ENCODE measurements around the gene ADAMTSL3.
"Not testable (repeated sequence)": the region's sequence is repeated elsewhere in the genome, so short reads cannot be mapped to it uniquely, and the experiment has no call there.

The ADAMTSL3 gene

GRCh38 chr15:83961311-83961710 is 307.4 kb downstream of the ADAMTSL3 start:
- no peaks in the 10 kb centered on the region for H3K36me3 ChIP-seq (ENCODE audit: insufficient read depth, insufficient read length, low read length)
- TF ChIP-seq YY1 (IDR thresholded peaks at IDR 0.05; ENCODE audit: insufficient read depth, insufficient read length) (no peak), SUZ12 (IDR thresholded peaks at IDR 0.05; ENCODE audit: extremely low read depth, insufficient read depth, insufficient read length) (no peak)
- H3K9ac ChIP-seq (ENCODE audit: insufficient read length, low read depth): no peak overlapping the region
- no peak for DNase-seq (ENCODE audit: low read depth, low spot score)
- H3K4me1 ChIP-seq (ENCODE audit: insufficient read depth, insufficient read length): no peaks in the 10 kb centered on the region
- no peaks in the 10 kb centered on the region for H3K27me3 ChIP-seq (ENCODE audit: insufficient read depth, insufficient read length)
- no peaks in the 10 kb centered on the region for H3K9me3 ChIP-seq (ENCODE audit: insufficient read depth, low read length)
- H3K4me3 ChIP-seq (ENCODE audit: insufficient read length, low read depth): no peak overlapping the region

GRCh38 chr15:83964967-83965366 is 311.0 kb downstream of the ADAMTSL3 start:
- DNase-seq (ENCODE audit: low read depth, low spot score): not testable (repeated sequence)

GRCh38 chr15:83970295-83970890 is 316.5 kb downstream of the ADAMTSL3 start:
- TF ChIP-seq YY1 (IDR thresholded peaks at IDR 0.05; ENCODE audit: insufficient read depth, insufficient read length) (no peak), ZNF274 (IDR thresholded peaks at IDR 0.05; ENCODE audit: low read depth, low read length) (no peak), SUZ12 (IDR thresholded peaks at IDR 0.05; ENCODE audit: extremely low read depth, insufficient read depth, insufficient read length) (no peak)
- Histone ChIP-seq H3K27me3 (ENCODE audit: insufficient read depth, insufficient read length) (no peaks in the 10 kb centered on the region), H3K4me1 (ENCODE audit: insufficient read depth, insufficient read length) (no peaks in the 10 kb centered on the region), H3K4me3 (ENCODE audit: insufficient read length, low read depth) (no peak overlapping the region), H3K9ac (ENCODE audit: insufficient read length, low read depth) (no peak overlapping the region), H3K9me3 (ENCODE audit: insufficient read depth, low read length) (no peaks in the 10 kb centered on the region), H3K36me3 (ENCODE audit: insufficient read depth, insufficient read length, low read length) (no peaks in the 10 kb centered on the region)
- DNase-seq (ENCODE audit: low read depth, low spot score): no peak

More at GRCh38 chr15:83964967-83965366, 311.0 kb downstream of the ADAMTSL3 start:
- not testable (repeated sequence) for H3K36me3 ChIP-seq (ENCODE audit: insufficient read depth, insufficient read length, low read length); H3K9ac ChIP-seq (ENCODE audit: insufficient read length, low read depth); H3K4me1 ChIP-seq (ENCODE audit: insufficient read depth, insufficient read length); H3K4me3 ChIP-seq (ENCODE audit: insufficient read length, low read depth); H3K27me3 ChIP-seq (ENCODE audit: insufficient read depth, insufficient read length); H3K9me3 ChIP-seq (ENCODE audit: insufficient read depth, low read length)

- no peak for DNase-seq (ENCODE audit: low read depth, low spot score)
- Histone ChIP-seq H3K4me3 (ENCODE audit: insufficient read length, low read depth) (no peak overlapping the region), H3K4me1 (ENCODE audit: insufficient read depth, insufficient read length) (no peaks in the 10 kb centered on the region), H3K9me3 (ENCODE audit: insufficient read depth, low read length) (peaks cover 6% of the 10 kb centered on the region; the same call in 1 of the 2 replicates), H3K36me3 (ENCODE audit: insufficient read depth, insufficient read length, low read length) (no peaks in the 10 kb centered on the region), H3K27me3 (ENCODE audit: insufficient read depth, insufficient read length) (no peaks in the 10 kb centered on the region), H3K9ac (ENCODE audit: insufficient read length, low read depth) (no peak overlapping the region)
- TF ChIP-seq YY1 (IDR thresholded peaks at IDR 0.05; ENCODE audit: insufficient read depth, insufficient read length) (no peak), SUZ12 (IDR thresholded peaks at IDR 0.05; ENCODE audit: extremely low read depth, insufficient read depth, insufficient read length) (no peak), ZNF274 (IDR thresholded peaks at IDR 0.05; ENCODE audit: low read depth, low read length) (no peak)
Observed at GRCh38 chr15:83971992-83972391, 318.1 kb downstream of the ADAMTSL3 start.

GRCh38 chr15:83973816-83974215 is 319.9 kb downstream of the ADAMTSL3 start:
- Histone ChIP-seq H3K9ac (ENCODE audit: insufficient read length, low read depth) (no peak overlapping the region), H3K27me3 (ENCODE audit: insufficient read depth, insufficient read length) (no peaks in the 10 kb centered on the region), H3K4me3 (ENCODE audit: insufficient read length, low read depth) (no peak overlapping the region), H3K4me1 (ENCODE audit: insufficient read depth, insufficient read length) (no peaks in the 10 kb centered on the region), H3K36me3 (ENCODE audit: insufficient read depth, insufficient read length, low read length) (no peaks in the 10 kb centered on the region), H3K9me3 (ENCODE audit: insufficient read depth, low read length) (peaks cover 14% of the 10 kb centered on the region; the same call in 1 of the 2 replicates)
- no peak for TF ChIP-seq YY1 (IDR thresholded peaks at IDR 0.05; ENCODE audit: insufficient read depth, insufficient read length)
- TF ChIP-seq SUZ12 (IDR thresholded peaks at IDR 0.05; ENCODE audit: extremely low read depth, insufficient read depth, insufficient read length): no peak
- TF ChIP-seq ZNF274 (IDR thresholded peaks at IDR 0.05; ENCODE audit: low read depth, low read length): no peak
- peak; percentile 16 for DNase-seq (ENCODE audit: low read depth, low spot score)

- no peak for DNase-seq (ENCODE audit: low read depth, low spot score)
Observed at GRCh38 chr15:83977992-83978391, 324.1 kb downstream of the ADAMTSL3 start.

GRCh38 chr15:83978588-83978987 is 324.7 kb downstream of the ADAMTSL3 start:
- H3K4me1 ChIP-seq (ENCODE audit: insufficient read depth, insufficient read length): no peaks in the 10 kb centered on the region
- no peak overlapping the region for H3K9ac ChIP-seq (ENCODE audit: insufficient read length, low read depth)
- no peaks in the 10 kb centered on the region for H3K36me3 ChIP-seq (ENCODE audit: insufficient read depth, insufficient read length, low read length)
- H3K4me3 ChIP-seq (ENCODE audit: insufficient read length, low read depth): no peak overlapping the region
- no peaks in the 10 kb centered on the region for H3K27me3 ChIP-seq (ENCODE audit: insufficient read depth, insufficient read length)
- H3K9me3 ChIP-seq (ENCODE audit: insufficient read depth, low read length): peaks cover 14% of the 10 kb centered on the region; the same call in 1 of the 2 replicates
- DNase-seq (ENCODE audit: low read depth, low spot score): no peak
- TF ChIP-seq SUZ12 (IDR thresholded peaks at IDR 0.05; ENCODE audit: extremely low read depth, insufficient read depth, insufficient read length): no peak
- no peak for TF ChIP-seq ZNF274 (IDR thresholded peaks at IDR 0.05; ENCODE audit: low read depth, low read length)
- TF ChIP-seq YY1 (IDR thresholded peaks at IDR 0.05; ENCODE audit: insufficient read depth, insufficient read length): no peak

More at GRCh38 chr15:83977992-83978391, 324.1 kb downstream of the ADAMTSL3 start:
- Histone ChIP-seq H3K9ac (ENCODE audit: insufficient read length, low read depth) (no peak overlapping the region), H3K36me3 (ENCODE audit: insufficient read depth, insufficient read length, low read length) (no peaks in the 10 kb centered on the region), H3K4me1 (ENCODE audit: insufficient read depth, insufficient read length) (no peaks in the 10 kb centered on the region), H3K4me3 (ENCODE audit: insufficient read length, low read depth) (no peak overlapping the region), H3K27me3 (ENCODE audit: insufficient read depth, insufficient read length) (no peaks in the 10 kb centered on the region), H3K9me3 (ENCODE audit: insufficient read depth, low read length) (peaks cover 14% of the 10 kb centered on the region; the same call in 1 of the 2 replicates)
- no peak for TF ChIP-seq ZNF274 (IDR thresholded peaks at IDR 0.05; ENCODE audit: low read depth, low read length)
- TF ChIP-seq YY1 (IDR thresholded peaks at IDR 0.05; ENCODE audit: insufficient read depth, insufficient read length): no peak
- no peak for TF ChIP-seq SUZ12 (IDR thresholded peaks at IDR 0.05; ENCODE audit: extremely low read depth, insufficient read depth, insufficient read length)
